Skeletal muscle cell (primary cell): ENCODE data around the gene ZFR2.
A peak's percentile ranks its signal among the peaks of the same experiment; 100 is the strongest.

ENCODE experiments used
- DNase-seq: peaks from one replicate; pipeline ENCODE4 v3.0.0-alpha.2; 2010; ENCODE audit warnings: low read depth
- H3K4me3 ChIP-seq: 2 replicates; pipeline ENCODE4 v1.5.1; 2011; ENCODE audit warnings: low read depth, mild to moderate bottlenecking, control low read depth, low read length, moderate library complexity

The ZFR2 gene

DNA sequence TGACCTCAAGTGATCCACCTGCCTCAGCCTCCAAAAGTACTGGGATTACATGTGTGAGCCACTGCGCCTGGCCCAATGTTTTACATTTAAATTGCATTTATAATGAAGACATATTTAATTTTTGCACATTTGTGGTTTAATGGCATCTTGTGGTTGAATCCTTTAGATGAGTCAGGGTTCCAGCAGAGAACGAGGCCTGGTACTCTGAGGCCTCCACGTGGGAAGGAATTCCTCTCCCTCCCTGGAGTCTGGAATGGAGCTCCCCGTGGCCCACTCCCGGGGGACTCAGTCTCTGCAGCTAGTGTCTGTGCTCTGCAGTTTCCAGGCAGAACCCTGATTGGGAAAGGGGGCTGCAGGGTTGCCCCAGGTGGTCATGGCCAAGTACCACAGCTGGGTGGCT lies 24.2 kb downstream of the ZFR2 start:
- no peak overlapping the region for H3K4me3 ChIP-seq
- DNase-seq: peak; percentile 26

DNA sequence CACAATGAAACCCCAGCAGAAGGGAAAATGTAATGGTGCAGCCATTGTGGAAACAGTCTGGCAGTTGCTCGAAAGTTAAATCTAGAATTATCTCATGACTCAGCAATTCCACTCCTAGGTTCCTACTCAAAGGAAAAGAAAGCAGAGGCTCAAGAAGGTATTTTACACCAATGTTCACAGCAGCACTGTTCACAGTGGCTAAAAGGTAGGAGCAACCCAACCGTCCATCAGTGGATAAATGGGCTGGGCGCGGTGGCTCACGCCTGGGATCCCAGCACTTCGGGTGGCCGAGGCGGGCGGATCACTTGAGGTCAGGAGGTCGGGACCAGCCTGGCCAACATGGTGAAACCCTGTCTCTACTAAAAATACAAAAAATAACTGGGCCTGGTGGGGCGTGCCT lies 25.9 kb downstream of the ZFR2 start:
- H3K4me3 ChIP-seq: no peak overlapping the region
- no peak for DNase-seq

DNA sequence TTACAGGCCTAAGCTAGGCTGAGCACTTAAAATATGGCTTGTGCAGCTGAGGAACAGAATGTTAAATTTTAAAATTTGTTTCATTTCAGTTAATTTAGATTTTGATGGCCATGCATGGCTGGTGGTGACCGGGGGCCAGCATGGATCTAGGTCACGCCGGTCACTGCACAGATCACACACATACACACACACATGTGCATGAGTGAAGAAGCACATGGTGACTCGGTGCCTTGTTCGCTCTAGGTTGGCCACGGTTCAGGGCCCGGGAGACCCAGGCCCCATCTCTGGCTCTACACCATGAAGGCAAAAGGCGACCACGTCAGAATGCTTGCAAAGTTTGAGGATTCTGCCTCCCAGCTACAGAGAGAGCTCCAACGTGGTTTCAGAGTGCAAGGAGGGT lies 28.0 kb downstream of the ZFR2 start:
- no peak for DNase-seq
- H3K4me3 ChIP-seq: no peak overlapping the region

DNA sequence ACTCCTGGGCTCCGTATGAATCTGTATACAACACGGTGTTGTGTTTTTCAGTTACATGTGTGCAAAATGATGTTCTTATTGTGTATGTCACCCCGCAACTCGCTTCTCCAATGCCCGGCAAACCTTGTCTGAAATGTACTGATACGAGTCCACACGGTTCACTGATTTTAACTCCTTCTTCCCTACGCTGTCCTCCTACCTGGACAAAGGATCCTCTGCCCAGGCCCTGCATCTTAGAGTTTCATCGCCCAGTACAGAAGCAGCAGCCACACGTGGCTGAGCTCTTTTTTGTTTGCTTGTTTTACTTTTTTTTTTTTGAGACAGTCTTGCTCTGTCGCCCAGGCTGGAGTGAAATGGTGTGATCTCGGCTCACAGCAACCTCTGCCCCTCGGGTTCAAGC lies 28.9 kb downstream of the ZFR2 start:
- no peak overlapping the region for H3K4me3 ChIP-seq
- DNase-seq: no peak

DNA sequence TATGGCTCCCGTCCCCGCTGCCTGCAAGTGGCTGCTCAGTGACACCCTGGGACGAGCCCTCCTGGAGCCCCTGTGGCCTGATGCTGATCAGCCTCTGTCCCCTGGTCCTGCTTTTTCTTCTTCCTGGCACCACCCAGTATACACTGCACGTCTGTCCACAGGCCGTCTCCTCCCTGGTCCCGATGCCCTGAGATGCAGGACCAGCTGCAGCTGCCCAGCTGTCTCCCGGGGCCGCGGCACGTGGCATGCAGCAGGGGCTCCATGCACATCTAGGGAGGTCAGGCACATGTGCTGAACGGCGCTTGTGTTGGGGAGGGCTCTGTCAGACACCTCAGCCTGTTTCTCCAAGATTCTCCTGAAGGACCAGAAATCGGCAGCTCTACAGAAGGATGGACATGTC lies 30.2 kb downstream of the ZFR2 start:
- H3K4me3 ChIP-seq: no peak overlapping the region
- DNase-seq: no peak

DNA sequence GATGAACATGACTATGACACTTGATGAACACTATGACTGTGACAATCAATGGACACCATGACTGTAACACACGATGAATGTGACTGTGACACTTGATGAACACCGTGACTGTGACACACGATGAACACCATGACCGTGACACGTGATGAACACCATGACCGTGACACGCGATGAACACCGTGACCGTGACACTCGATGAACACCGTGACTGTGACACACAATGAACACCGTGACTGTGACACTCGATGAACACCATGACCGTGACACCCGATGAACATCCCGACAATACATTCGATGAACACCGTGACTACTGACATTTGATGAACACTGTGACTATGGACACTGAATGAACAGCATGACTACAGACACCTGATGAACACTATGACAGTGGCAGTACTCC lies 30.9 kb downstream of the ZFR2 start:
- DNase-seq: no peak
- H3K4me3 ChIP-seq: no peak overlapping the region

DNA sequence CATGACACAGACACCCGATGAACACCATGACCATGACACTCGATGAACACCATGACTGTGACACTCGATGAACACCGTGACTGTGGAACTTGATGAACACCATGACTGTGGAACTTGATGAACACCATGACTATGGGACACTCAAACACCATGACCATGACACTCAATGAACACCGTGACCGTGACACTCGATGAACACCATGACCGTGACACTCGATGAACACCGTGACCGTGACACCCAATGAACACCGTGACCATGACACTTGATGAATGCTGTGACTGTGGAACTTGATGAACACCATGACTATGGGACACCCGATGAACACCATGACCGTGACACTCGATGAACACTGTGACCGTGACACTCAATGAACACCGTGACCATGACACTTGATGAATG lies 31.5 kb downstream of the ZFR2 start:
- no peak for DNase-seq
- no peak overlapping the region for H3K4me3 ChIP-seq

DNA sequence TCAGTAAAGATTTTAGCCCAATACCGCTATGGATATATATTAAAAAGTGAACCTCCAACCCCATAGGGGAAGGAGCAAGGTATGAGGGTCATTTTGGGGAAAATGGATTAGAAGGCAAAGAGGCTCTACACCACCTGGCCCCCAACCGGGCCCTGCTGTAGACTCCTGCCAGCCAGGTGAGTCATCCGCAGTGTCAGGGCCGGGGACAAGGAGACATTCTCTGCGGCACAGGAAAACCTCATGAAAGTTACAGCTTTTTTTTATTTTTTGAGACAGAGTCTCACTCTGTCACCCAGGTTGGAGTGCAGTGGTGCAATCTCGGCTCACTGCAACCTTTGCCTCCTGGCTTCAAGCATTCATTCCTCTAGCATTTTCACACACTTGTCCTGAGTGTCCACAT lies 32.0 kb downstream of the ZFR2 start:
- no peak for DNase-seq
- H3K4me3 ChIP-seq: no peak overlapping the region

DNA sequence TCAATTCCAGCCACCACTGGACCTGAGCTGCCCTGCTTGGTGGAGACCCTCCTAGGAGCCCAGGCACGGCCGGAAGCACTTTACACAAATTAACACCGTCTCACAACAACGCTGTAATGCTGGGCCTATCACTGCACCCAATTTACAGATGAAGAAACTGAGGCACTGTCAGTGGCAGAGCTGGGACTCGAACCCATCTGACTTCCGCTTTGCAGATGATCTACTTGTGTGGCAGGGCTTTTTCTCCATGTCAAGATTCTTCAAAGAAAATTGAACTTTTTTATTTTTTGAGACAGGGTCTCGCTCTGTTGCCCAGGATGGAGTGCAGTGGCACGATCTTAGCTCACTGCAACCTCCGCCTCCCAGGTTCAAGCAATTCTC lies 33.8 kb downstream of the ZFR2 start:
- H3K4me3 ChIP-seq: no peak overlapping the region
- no peak for DNase-seq

DNA sequence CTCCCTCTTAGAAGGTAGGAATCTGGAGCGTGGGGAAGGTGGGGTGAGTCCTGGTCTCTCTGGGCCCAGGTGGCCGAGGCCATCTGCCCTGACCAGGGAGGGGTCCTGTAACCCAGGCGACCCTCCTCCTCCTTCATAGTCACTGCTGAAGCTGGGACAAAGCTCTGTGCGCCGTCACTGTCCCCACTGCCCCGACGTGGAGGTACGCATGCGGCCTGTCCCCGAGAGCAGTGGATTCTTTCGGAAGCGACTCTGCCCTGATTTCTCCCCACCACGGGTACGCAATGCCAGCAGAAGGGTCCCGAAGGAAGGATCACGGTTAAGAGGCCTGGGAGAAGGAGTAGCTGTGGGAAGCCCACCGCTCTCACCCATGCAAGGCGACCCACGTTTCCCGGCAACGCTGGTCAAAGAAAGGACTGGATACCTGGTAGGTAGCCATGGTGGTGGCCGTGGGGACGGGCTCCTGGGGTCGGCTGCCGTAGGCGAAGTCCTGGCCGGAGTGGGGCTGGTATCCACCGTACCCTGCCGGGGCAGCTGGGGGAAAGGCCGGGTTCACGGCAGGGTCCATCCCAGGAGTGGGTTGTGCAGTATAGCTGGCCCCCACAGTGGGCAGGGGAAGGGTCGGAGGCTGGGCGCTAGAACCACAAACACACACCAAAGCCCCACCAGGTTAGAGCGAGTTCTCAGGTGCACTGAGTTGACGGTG lies 34.3 kb downstream of the ZFR2 start:
- no peak for DNase-seq
- H3K4me3 ChIP-seq: no peak overlapping the region

DNA sequence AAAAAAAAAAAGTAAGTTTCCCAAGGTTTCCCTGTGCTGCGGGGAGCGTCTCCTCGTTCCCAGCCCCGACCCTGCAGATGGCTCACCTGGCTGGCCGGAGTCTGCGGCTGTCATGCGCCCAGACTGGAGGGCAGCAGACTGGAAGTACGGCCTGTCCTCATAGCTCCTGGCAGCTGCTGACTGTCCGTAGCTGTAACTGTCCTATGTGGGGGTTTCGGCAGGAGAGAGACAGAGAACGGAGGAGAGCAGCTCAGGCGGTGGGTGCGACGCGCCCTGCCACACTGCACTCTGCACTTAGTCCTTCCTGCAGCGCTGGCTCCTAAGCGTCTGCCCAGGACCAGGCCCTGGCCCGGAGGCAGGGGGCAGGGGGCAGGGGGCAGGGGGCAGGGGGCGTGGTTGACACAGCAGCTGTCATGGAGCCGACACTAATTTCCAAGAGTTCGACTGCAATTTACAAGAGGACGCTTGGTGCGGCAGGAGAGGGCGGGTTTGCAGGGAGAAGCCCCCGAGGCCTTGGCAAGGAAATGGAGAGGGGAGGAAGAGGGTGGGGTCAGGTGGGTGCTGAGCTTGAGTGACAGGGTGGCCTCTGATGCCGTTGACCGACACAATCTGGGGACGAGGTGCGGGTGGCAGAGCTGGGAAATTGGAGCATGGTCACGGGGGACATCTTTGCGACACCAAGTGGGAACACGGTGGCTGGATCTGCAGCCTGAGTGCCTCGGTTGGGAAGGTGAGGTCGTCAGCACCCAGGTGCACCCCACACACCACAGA lies 35.1 kb downstream of the ZFR2 start:
- DNase-seq: no peak
- H3K4me3 ChIP-seq: no peak overlapping the region

DNA sequence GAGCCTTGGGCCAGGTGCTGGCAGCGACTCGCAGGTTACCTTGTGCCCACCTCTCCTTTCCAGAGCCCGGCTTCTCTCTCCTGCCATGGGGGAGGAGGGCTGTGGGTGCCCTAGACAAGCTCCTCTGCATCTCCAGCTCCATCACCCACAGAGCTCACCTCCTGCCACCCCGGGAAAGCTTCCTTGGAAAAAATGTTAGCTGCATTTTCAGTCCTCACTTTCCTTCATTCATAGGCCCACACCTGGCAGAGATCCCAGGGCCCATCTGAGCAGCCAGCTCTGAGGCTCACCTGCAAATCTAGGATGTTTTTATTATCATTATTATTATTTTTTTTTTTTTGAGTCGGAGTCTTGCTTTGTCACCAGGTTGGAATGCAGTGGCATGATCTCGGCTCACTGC lies 36.8 kb downstream of the ZFR2 start:
- no peak overlapping the region for H3K4me3 ChIP-seq
- no peak for DNase-seq

DNA sequence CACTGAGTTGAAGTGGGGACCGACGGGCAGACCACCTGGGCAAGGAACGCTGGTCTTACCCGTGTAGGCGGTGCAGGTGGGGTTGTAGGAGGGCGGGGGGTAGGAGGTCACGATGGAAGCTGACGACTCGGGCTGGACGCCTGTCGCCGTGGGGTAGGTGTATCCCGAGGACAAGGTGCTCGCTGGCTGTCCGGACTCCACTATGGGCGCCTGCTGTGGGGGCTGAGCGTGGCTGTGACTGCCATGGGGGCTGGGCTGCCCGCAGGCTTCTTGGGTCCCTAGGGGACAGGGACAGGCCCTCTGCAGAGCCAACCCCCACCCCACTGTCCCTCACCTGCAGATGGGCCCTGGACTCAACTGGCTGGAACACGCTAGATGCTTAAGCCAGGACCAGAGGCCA lies 37.2 kb downstream of the ZFR2 start:
- no peak for DNase-seq
- H3K4me3 ChIP-seq: no peak overlapping the region

DNA sequence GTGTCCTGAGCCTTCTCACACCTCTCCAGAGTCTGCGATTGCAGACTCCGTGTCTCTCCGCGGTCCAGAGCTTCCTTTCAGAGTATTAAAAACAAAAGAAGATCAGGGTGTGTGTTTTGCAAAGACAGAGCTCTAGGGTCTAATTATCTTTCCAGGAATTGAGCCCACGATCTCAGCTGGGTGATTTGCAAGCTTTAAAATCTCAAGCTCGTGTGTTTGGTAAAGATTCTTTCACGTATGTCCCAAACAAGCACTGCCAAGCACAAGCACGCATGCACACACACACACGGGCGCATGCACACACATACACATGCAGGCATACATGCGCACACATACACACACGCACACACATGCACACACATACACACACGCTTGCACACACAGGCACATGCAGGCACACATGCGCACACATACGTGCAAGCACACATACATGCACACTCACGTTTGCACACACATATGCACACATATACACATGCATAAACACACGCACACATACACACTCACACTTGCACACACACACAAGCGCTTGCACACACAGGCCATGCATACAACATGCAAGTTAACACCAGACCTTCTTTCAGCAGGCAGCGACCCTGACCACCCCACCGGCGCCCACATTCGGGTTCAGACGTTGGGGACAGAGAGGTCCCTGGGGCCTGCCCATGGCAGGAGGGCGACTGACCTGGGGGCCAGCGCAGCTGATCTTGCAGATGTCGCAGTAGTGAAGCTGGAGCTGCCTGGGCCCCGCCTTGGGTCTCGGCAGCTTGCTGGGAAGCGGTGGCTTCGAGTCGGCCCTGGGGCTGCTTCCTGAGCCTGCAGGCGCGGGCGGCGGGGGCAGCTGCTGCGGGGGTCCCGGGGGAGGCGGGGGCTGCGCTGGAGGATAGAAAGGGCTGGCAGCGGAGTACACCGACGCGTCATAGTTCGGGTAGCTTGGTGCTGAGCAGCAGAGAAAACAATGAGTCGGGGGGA lies 37.9 kb downstream of the ZFR2 start:
- no peak for DNase-seq
- no peak overlapping the region for H3K4me3 ChIP-seq

DNA sequence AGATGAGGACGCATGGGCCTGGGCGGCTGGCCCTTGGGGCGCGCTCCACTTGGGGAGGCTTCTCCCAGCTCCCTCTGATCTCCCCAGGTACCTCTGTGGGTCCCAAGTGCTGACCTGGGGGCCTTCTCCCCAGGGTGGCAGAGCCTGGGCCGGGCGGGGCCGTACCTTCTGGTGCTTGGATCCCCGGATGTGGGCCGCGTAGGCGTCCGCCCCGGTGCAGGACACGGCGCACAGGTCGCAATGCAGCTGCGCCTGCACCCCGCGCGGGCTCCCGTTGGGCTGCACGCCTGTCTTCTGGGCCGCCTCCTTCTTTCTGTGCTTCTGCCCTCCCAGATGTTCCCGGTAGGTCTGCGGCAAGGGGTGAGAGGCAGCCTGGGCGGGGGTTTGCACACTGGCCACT lies 41.5 kb downstream of the ZFR2 start:
- H3K4me3 ChIP-seq: no peak overlapping the region
- DNase-seq: no peak

DNA sequence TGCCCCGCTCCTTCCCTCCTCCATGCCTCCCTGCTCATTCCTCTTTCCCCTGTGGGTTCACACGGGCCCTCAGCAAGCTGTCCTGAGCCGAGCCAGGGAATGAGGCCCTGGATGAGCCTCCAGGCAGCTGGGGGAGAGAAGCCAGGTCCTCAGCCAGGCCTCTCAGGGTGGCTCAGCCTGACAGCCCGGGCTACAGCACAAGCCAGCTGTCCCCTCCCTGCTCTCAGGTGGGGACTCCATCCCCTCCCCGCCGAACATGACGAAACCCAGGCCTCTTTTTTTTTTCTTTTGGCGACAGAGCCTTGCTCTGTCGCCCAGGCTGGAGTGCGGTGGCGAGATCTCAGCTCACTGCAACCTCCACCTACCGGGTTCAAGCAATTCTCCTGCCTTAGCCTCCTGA lies 42.7 kb downstream of the ZFR2 start:
- no peak overlapping the region for H3K4me3 ChIP-seq
- DNase-seq: no peak

DNA sequence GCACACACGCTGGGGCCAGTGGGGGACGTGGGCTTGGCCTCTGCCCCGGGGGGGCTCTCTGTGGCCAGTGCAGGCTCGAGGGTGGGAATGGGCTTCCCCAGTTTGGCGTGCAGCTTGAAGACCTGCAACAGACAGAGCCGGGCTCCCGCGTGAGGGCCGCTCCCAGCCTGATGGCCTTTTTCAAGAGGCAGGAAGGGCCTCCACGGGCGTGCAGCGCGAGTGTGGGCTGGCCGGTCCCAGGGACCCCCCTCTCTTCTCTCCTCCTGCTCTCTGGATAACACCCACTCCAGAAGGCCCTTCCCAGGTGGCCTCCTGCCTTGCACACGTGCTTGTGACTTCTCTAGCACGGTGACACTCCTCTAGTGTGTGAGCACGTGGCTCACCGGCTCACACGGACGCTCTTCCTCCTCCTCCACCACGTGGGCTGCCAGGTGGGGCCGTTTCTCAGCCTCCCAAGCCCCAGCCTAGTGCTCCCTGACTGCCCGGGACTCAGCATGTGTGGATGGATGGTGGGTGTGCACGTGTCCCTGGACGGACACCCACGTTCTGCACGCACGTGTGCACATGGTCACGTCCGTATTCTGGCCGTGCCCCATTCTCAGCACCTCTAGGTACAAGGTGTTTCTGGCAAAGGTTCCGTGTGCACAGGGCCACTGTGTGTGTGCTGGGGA lies 43.4 kb downstream of the ZFR2 start:
- no peak overlapping the region for H3K4me3 ChIP-seq
- DNase-seq: no peak

DNA sequence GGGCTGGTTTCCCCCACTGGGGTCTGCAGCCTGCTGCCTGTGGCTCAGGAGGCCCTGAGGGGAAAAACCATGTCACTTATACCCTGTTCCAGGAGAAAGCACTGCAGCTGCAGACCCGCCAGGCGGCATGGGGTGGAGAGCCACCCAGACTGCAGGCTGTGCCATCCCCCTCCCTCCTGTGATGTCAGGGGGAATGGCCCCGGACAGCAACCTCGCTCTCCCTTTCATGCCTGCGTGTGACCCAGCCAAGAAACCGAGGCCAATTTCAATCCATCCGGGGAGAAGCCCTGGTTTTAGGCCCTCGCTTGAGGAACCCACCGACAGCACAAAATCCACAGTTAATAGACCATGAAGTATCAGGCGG lies 45.5 kb downstream of the ZFR2 start:
- no peak for DNase-seq
- H3K4me3 ChIP-seq: no peak overlapping the region

DNA sequence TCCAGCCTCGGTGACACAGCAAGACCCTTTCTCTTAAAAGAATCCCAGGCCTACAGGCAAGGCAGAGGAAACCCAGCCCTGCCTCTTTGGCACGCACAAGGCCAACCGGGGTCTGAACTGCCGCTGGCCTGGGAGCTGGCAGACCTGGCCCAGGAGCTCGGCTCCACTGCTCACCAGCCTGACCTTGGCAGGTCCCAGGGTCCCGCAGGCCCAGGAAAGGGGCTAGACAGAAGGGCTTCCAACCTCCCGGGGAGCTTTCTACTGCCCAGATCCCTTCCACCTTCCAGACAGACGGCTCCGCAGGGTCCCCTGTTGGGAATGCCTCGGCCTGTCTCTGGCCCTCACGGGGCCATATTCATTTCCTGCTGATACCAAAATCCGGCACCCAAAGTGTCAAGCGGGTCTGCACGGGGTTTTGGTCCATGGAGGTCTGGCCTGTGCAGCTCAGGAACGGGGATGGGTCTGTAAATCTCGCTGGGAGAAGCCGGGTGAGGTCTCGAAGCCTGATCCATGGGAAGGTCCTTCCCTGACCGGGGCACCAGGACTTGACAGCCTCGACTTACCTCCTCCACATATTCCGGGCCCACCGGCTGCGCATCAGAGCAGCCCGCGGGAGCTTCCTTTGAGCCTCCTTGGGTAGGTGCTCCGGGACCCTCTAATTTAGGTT lies 46.0 kb downstream of the ZFR2 start:
- no peak overlapping the region for H3K4me3 ChIP-seq
- DNase-seq: no peak
